Middle frontal gyrus (tissue), 1 donor: ENCODE measurements around the gene ZNF652.
"Not testable (repeated sequence)": the region's sequence is repeated elsewhere in the genome, so short reads cannot be mapped to it uniquely, and the experiment has no call there.

ENCODE experiments used
- DNase-seq: peaks from one replicate; pipeline ENCODE4 v3.0.0-alpha.2; 2015; ENCODE audit warnings: low spot score; ENCODE audit errors: extremely low spot score

The ZNF652 gene

DNA sequence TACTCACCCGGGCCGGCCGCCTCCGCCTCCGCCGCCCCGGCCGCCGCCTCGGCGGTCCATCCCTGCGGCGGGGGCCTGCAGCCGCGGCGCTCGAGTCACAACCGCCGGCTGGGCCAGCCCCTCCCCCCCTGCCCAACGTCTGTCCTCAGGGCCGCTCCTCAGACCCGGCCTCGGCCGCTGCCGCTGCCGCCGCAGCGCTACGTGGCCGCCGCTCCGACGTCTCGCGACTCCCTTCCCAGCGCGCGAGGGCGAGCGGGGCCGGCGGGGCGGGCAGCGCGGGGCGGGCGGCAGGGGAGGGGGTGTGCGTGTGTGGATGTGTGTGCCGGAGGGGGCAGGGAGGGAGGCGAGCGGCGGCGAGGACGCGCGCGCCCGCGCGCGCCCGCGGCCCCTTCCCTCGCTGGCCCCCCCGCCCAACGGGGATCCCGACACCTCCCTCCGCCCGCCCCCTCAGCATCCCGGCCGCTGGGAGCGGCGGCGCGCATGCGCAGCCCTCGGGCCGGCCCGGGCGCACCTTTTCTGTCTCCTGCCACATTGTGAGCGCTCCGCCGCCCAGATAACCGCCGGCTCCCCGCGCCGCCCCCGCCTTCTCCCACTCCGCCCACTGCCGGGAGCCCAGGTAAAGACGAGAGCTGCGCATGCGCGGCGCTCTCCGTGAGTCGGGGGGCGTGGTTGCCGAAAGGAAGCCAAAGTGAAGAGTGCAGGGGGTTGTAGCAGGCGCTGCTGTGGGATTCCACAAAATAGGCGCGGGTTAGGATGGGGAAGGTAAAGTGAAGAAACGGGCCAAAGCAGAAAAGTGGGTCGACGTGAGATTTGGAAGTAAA, at the start of gene ZNF652:
TSS of gene ZNF652 (minus strand) at position 349 of the 821 bp plus-strand sequence. CDS start 44,525 bp downstream, outside the sequence.
- DNase-seq = peak; percentile 74

DNA sequence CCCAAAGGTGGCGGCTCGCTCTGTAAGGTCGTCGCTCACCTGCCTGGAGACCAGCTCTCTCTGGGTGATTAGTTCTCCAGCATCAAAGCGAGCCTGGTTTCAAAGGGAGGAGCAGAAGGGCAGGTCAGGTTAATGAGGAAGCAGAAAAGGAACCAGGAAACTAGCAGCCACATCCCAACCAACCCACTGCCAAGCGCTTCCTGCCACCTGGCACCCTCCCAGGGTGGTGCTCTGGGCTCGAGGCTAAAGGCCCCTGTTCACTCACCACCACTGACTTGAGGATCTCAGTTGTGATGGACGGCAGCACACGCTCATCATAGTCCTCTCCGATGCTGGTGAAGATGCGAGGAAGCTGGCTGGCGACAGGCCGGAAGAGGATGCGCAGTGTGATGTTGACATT, 47.0 kb upstream of the ZNF652 start:
- no peak for DNase-seq

DNA sequence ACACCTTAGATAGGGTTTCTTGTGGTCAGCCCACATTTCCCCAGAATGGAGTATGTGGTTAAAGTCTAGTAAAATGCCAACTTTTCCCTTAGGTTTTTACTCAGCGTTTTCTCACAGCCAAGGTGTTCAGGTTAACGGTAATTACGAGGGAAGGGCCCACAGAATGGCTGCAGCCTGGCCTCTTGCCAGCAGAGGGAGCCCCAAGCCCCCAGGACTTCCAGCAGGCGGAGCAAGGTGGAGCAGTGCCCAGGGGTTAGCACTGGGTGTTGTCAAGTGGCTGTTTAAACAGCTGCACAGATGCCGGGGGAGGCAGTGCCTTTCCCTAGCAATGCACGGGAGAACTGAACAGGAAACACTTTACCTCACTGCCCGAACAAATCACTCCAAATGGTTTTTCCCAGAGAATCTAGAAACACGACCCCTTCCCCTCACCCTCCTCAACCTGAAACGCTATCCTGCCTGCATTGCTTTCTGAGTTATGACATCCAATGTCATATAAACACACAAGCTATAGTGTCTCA, 46.0 kb upstream of the ZNF652 start:
- peak; percentile 54 for DNase-seq

DNA sequence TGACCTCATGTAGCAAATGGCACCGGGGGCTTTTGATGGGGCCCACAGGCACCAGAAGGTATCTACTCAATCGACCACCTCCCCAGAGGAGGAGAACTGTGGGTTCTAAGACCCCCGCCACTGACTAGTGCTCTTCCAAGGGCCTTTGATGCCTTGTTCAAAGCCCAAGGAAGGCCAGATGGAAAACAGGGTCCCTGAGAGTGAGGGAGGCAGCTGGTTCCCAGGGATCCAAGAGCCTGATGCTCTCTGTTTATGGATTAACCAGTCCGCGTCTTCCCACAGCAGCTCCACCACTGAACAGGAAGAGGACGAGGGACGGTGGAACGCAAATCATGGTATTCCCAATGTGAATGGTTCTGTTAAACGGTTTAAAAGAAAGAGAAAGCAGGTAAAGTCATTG, 45.0 kb upstream of the ZNF652 start:
- DNase-seq = no peak

DNA sequence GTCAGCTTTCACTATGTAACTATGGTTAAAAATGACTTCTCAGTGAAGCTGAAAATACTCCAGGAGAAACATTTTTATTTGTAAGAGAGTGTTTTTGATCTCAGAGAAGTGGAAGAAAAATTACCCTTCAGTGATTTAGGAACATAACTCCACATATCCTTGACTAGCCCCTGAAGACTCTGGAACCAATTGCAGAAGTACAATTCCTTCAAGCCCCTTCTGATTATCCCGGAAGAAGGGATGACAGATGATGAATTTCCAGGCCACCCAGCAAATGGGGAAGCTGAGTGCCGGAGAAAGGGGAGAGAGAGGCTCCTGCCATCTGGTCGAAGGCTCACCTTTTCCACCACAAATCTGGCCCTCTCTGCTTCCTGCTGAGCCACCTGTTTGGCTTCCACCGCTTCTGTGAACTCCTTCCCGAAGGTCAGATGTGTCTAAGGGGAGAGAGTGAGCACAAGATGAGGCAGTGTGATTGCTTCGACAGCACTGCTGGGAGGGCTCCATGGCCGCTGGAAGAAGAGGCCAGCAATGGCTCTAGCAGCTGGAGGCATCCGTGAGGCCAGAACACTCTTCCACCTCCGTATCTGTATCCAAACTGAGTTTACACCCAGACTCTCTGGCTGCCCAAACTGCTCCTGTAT, 44.5 kb upstream of the ZNF652 start:
- no peak for DNase-seq

DNA sequence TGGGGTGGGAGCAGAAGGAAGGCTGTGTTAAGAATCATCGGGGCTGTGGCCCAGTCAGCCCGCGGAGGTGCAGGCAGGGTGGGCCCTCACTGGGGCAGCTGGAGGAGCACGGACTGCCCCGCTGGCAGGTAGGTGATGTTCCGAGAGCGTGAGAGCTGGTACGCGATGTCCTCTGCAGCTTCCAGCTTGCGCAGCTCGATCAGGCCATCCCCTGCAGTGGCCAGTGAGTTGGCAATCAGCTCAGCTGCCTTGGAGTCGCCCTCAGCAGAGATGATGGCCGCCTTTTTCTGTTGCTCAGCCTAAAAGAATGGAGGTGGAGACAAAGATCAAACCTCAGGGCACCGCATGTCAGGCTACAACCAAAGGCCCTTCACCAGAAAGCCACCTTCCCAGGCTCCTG, 42.9 kb upstream of the ZNF652 start:
- no peak for DNase-seq

DNA sequence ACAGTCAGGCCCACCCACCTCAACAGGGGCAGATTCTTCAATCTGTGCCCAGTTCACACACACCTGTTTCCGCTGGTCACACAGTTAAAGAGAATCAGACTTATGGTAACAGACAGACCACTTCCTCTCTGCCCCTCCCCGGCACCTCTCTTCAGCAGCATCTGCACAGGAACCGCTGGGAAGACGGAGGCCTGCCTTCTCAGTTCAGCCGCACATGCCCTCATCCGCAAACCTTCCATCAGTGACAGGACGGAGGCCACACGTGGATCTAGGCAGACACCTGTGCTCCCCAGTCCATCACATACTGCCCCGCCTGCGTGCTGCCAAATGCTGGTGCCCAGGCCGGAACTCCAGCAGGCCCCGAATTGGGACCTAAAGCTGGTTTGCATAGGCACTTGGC, 42.3 kb upstream of the ZNF652 start:
- no peak for DNase-seq

DNA sequence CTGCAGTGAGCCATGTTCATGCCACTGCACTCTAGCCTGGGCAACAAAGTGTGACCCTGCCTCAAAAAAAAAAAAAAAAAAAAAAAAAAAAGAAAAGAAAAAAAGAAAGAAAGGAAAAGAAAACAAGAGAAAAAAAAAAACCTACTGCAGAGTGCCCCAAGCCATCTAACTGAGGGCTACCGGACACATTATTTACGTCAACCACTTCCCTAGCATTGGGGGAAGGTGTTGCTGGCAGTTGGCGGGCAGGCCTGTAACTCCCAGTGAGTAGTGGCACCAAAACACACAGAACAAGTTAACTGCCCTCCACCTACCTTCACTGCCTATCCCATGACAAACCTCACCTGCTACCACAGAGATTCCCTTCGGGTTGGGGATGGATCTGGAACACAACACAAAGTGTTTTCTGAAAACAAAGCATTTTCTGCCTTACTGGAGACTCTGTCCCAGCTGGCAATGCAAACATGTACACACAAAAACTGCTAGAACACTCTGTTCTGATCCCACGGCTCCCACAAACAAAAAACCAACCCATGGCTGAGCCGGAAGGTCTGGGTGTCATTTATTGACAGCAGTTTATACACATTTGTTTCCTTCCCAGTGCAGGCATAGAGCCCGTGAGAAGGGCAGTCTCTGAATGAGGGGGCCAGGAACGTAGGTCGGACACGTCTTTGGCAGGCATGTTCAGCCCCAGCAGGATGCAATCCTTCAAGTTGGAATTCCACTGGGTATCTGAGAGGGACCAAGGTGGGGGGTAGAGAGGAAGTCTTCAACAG, 41.7 kb upstream of the ZNF652 start:
- no peak for DNase-seq

DNA sequence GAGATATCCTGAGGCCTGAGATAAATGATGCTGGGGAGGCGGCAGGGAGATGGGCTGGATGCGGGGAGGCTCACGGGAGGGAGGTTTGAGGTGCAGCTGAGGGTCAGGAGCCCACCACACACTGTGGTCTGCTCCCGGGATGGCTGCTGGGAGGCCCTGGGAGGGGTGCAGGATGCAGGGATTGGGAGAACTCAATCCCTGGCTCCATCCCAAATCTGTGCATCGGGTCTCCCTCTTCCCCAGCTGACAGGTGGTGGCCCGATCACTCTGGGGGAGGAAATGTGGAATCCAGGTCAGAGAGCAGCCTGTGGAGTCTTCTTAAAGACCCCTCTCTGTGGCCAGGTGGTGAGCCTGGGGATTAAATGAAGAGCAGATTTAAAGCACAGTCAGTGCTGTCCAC, 40.7 kb upstream of the ZNF652 start:
- DNase-seq = no peak

DNA sequence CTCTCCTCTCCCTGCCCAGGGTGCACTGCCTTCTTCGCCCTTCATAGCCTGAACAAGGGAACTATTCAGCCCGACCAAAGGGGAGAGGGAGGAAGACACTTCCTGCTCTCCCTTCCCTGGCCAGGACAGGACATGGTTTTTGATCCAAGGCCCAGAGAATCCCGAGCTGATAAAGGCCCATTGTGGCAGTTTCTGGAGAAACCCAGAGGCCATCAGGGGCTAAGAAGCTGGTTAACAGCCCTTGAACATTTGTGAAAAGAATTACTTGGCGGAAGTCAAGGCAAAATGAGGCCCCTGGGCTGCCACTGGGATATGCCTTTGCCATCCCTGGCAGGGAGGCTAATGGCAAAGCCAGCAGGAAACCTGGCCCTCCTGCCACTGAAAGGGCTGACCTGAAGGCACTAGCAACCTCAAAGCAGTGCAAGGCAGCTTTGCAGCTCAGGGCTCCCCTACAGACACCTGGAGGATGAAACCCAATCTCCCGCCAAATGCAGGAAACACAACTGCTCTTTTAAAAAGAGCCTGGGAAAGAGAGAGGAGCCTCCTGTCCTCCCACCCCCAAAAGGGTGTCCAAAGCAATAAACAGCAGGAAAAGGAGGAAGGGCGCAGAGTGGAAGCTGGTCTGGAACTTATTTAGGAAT, 40.0 kb upstream of the ZNF652 start:
- no peak for DNase-seq

DNA sequence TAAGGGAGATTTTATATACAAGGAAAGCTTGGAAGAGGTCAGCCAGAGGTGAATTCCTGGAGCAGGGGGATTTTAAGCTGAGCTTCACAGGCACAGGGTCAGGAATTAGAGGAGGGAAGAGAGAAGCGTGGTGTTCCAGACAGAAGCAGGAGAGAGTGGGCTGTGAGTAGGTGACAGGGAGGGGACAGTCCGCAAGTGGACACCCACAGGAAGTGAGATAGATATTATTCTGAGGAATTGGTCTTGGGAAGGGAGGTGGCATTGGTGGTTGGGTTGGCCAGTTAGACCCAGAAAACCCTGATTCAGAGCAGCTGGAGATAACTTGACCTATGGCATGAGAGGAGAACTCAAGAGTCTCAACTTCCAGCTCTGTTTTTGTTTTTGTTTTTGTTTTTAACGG, 37.9 kb upstream of the ZNF652 start:
- no peak for DNase-seq

DNA sequence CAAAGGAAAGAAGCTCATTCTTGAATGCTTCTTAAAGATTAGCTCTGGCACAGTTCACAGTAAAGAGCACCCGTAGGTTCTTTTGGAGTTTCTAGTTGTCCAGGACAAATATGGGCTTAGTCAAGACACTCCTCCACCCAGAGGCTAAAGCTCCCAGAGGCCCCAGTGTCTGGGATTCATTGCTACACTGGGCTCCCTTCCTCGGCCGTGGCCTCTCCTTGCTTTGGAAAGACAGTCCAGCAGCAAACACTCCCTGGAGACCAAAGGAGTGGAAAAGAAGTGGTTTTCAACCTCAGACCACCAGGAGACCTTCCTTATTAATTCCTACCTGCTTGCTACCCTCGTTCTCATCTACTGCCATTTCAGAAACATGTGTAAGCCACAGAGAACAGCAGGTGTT, 35.5 kb upstream of the ZNF652 start:
- no peak for DNase-seq

DNA sequence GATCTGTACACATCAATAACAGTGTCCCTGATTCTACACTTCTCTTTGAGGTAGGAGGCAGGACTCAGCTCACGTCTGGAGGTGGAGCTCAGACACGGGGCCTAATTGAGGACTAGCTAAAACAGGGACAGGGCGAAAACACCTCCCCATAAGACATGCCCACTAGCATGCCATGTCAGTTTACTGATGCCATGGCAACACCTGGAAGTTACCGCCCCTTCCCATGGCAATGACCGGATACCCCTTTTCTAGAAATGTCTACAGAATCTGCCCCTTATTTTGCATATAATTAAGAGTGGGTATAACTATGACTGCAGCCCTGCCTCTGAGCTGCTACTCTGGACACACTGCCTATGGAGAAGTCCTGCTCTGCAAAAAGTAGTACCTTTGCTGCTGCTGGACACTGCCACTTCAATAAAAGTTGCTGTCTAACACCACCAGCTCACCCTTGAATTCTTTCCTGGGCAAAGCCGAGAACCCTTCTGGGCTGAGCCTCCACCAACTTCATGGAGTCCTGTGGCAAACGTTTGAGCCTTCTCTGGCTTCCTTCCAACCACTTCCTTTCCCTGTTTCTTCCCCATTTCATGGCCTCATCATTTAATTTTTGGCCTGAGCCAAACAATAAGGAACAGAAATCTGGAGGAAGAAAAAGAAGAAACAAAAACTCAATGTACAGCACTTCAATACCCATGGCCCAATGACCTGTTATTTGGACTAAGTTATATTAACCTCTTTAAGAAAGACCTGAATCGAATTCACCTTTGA, 31.6 kb upstream of the ZNF652 start:
- DNase-seq = no peak

DNA sequence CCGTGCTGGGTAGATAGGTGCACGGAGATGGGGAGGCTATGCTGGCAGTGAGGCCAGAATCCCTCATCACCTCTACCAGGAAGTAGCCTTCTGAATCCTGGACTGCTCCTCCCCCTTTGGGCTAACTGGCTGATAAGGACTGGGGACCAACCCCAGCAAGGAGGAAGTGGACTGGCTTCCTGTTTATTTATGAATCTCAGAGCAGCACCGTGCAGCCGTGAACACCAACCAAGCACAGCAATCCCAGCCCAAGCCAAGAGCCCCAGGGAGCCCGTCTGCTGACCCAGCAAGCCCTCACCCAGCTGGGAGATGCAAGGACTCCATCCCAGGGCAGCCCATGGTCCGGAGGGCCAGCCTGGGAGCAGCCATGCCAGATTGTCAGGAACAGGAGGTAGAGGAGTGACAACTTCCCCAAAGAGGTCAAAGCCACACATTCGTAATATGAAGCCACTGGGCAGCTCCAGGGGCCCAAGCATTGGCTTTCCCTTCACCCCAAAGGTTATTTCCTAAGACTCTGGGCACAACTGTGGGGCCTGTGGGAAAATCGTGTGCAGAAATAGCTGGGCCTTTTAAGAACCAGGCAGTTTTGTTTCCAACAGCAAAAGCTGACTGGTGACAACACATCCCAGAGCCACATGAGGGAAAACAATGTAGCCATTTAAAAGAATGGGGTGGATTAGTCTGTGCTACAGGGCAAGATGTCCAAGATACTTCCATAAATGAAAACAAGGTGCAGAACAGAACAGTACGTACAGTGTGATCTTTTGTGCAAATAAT, 28.7 kb upstream of the ZNF652 start:
- no peak for DNase-seq

DNA sequence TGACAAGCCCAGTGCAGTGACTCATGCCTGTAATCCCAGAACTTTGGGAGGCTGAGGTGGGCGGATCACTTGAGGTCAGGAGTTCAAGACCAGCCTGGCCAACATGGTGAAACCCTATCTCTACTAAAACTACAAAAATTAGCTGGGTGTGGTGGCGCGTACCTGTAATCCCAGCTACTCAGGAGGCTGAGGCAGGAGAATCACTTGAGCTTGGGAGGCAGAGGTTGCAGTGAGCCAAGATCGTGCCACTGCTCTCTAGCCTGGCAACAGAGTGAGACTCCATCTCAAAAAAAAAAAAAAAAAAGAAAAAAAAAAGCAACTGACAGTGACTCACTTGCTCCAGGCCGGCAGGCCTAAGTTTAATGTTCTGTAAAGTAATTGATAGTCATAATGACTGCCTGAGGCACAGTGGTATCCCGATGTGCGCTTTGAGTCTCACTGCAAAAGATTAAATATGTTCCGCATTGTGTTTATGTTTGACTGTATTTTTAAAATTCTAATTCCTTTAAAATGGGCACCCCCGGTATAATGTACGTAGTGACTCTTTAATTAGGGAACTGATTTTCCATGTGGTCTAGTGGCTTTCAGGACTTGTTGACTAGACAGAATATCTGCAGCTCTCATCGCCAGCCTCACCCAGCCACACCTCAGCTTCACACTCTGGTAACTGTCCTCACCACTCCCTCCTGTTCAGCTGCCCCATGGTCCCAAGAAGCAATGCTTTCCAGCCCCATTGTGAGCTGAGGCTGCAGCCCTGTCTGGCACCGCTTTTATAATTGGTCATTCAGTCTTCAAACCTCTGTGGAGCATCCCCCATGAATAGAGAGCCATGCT, 27.7 kb upstream of the ZNF652 start:
- not testable (repeated sequence) for DNase-seq

DNA sequence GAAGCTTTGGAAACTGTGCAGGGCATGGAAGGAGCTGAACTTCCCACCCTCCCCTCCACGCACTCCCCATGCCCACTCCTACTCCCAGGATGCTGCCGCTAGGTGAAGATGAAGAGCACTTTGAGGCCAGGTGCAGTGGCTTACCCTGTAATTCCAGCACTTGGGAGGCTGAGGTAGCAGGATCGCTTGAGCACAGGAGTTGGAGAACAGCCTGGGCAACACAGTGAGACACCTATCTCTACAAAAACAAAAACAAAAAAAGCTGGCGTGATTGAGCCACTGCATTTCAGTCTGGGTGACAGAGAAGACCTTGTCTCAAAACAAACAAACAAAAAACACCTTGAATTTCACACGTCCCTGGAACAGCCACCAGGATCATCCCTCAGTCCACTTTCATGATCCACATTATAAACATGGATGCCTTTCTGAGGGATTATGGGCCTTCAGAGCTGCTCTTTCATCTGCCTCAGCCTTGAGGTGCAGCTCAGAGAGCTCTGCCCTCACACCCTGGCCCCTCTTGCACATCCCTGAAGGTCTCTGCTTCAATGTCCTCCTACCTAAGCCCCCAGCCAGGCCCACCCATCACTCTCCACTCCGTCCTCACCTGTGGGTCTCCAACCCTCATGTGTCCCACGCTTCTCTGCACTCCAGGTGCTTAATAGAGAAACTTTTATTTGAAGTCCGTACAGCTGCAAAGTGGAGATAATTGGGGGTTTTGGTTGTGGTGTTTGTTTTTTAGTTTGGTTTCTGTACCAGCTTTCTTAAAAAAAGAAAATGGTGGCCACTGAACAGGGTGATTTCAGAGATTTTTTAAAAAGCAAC, 26.9 kb upstream of the ZNF652 start:
- DNase-seq = no peak

DNA sequence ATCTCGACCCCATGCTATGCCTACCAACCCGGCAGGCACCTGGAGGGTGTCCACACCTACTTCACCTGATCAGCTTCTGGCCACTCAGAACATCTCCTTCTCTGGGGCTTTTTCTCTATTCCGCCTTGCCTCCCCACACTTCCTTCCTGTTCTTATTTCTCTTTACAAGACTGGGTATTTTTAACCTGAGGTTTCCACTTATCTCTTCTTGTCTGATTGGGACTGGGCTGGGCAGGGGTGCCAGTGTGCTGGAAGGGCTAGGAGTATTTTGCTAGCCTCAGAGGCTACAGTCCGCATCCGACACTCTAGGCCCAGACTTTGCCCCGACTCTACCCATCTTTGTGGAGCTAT, 26.2 kb upstream of the ZNF652 start:
- no peak for DNase-seq
